HEK293T (cell line): ENCODE measurements around the gene MCOLN3.

Source experiments
- CTCF ChIA-PET: fragments of 350-600 bp; formaldehyde crosslinking; extraction: SDS; loops from one replicate; lab custom pipeline; 2021; ENCODE audit warnings: antibody characterized with exemption, inconsistent platforms; lab: Yijun Ruan, JAX
- POLR2A ChIA-PET: fragments of 350-600 bp; formaldehyde crosslinking; extraction: SDS; loops from one replicate; lab custom pipeline; 2020; ENCODE audit warnings: antibody characterized with exemption, inconsistent platforms; lab: Yijun Ruan, JAX
- DNase-seq: peaks from one replicate; pipeline ENCODE4 v3.0.0; 2012; ENCODE audit warnings: mixed read lengths; ENCODE audit errors: extremely low spot score
- ARNT ChIP-seq: fragments of 450-650 bp; IDR thresholded peaks from 2 replicates; pipeline ENCODE4 v1.6.1; 2017; ENCODE audit warnings: mild to moderate bottlenecking
- BHLHE40 ChIP-seq: fragments of 450-650 bp; IDR thresholded peaks from 2 replicates; pipeline ENCODE4 v1.6.1; 2016; ENCODE audit warnings: mild to moderate bottlenecking, moderate library complexity, borderline replicate concordance
- CTBP1 ChIP-seq: fragments of 450-650 bp; IDR thresholded peaks from 2 replicates; pipeline ENCODE4 v1.6.1; 2016; ENCODE audit warnings: borderline replicate concordance
- ELF4 ChIP-seq: fragments of 450-650 bp; IDR thresholded peaks from 2 replicates; pipeline ENCODE4 v1.6.1; 2017; ENCODE audit warnings: antibody characterized with exemption
- FOXA1 ChIP-seq: fragments of 450-650 bp; IDR thresholded peaks from 2 replicates; pipeline ENCODE4 v1.6.1; 2016; ENCODE audit warnings: mild to moderate bottlenecking
- FOXK2 ChIP-seq: fragments of 450-650 bp; IDR thresholded peaks from 2 replicates; pipeline ENCODE4 v1.6.1; 2016; ENCODE audit warnings: mild to moderate bottlenecking
- FOXM1 ChIP-seq: fragments of 450-650 bp; IDR thresholded peaks from 2 replicates; pipeline ENCODE4 v1.6.1; 2017; ENCODE audit warnings: mild to moderate bottlenecking, borderline replicate concordance
- HDGF ChIP-seq: fragments of 450-650 bp; IDR thresholded peaks from 2 replicates; pipeline ENCODE4 v1.6.1; 2017; ENCODE audit warnings: antibody characterized with exemption, borderline replicate concordance
- L3MBTL2 ChIP-seq: fragments of 450-650 bp; conservative IDR thresholded peaks from 2 replicates; pipeline ENCODE4 v1.6.1; 2016; ENCODE audit warnings: mild to moderate bottlenecking
- LEF1 ChIP-seq: fragments of 450-650 bp; IDR thresholded peaks from 2 replicates; pipeline ENCODE4 v1.6.1; 2017; ENCODE audit warnings: mild to moderate bottlenecking, borderline replicate concordance
- NFRKB ChIP-seq: fragments of 450-650 bp; IDR thresholded peaks from 2 replicates; pipeline ENCODE4 v1.6.1; 2016; ENCODE audit warnings: mild to moderate bottlenecking, moderate library complexity
- SP1 ChIP-seq: fragments of 450-650 bp; IDR thresholded peaks from 2 replicates; pipeline ENCODE4 v1.6.1; 2017
- SUZ12 ChIP-seq: fragments of 450-650 bp; IDR thresholded peaks from 2 replicates; pipeline ENCODE4 v1.6.1; 2016; ENCODE audit warnings: mild to moderate bottlenecking
- TARDBP ChIP-seq: fragments of 450-650 bp; IDR thresholded peaks from 2 replicates; pipeline ENCODE4 v1.6.1; 2016
- ZNF384 ChIP-seq: fragments of 450-650 bp; IDR thresholded peaks from 2 replicates; pipeline ENCODE4 v1.6.1; 2016
- TF ChIP-seq, protein P1 (sequence below): fragments of 450-650 bp; IDR thresholded peaks from 2 replicates; pipeline ENCODE4 v1.6.1; 2016

MCOLN3 gene

DNA sequence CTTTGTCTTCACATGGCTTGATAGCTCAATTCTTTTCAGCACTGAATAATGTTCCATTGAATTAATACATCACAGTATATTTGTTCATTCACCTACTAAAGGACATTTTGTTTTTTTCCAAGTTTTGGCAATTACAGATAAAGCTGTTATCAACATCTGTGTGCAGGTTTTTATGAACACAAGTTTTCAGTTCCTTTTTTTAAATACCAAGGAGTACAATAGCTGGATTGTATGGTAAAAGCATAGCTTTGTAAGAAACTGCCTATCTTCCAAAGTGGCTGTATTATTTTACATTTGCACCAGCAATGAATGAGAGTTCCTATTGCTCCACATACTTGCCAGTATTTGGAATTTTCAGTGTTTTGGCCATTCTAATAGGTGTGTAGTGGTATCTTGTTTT is 46.6 kb downstream of the MCOLN3 start:
- ChIA-PET CTCF (no interaction called here), POLR2A (no interaction called here)
- TF ChIP-seq L3MBTL2 (no peak), SUZ12 (no peak), FOXA1 (no peak), FOXM1 (no peak), SP1 (no peak), ARNT (no peak), NFRKB (no peak), ZNF384 (no peak), FOXK2 (no peak), BHLHE40 (no peak), ELF4 (no peak), LEF1 (no peak), CTBP1 (no peak), TARDBP (no peak)
- TF ChIP-seq, protein P1, sequence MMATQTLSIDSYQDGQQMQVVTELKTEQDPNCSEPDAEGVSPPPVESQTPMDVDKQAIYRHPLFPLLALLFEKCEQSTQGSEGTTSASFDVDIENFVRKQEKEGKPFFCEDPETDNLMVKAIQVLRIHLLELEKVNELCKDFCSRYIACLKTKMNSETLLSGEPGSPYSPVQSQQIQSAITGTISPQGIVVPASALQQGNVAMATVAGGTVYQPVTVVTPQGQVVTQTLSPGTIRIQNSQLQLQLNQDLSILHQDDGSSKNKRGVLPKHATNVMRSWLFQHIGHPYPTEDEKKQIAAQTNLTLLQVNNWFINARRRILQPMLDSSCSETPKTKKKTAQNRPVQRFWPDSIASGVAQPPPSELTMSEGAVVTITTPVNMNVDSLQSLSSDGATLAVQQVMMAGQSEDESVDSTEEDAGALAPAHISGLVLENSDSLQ = no peak
- DNase-seq = no peak

DNA sequence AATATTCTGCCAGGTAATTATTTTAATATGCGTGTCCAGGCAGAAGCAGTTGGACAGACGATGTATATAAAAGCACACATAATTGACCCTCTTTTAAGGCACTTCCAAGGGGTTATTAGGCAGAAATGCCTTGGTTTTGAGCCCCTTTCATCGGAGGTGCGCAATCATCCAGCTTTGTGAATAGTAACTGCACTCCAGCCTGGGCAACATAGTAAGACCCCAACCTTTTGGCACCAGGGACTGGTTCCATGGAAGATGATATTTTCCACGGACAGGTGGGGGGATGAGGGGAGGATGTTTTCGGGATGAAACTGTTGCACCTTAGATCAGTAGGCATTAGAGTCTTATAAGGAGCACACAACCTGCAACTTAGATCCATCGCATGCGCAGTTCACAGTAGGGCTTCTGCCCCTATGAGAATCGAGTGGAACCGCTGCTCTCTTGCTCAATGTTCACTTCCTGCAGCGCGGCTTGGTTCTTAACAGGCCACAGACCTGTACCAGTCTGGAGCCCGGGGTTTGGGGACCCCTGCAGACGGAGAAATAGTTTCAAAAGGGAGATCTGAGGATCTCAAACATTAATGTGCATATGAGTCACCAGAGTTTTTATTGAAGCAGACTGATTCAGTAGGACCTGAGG is 49.5 kb downstream of the MCOLN3 start:
- POLR2A ChIA-PET = no interaction called here
- CTCF ChIA-PET = interaction anchor here (0.6 kb wide), 1 partner anchor 65 kb away, joined by 3 read pairs; no protein-coding TSS in a partner anchor
- TF ChIP-seq CTBP1 = no peak
- TF ChIP-seq, protein P1 = no peak
- TF ChIP-seq HDGF = no peak
- DNase-seq = no peak

GRCh38 chr1:84997667-84998600 is 50.4 kb downstream of the MCOLN3 start:
- no peak for DNase-seq
- POLR2A ChIA-PET = no interaction called here
- CTCF ChIA-PET = interaction anchor here (0.6 kb wide), 1 partner anchor 66 kb away, joined by 3 read pairs; no protein-coding TSS in a partner anchor
- TF ChIP-seq, protein P1 = no peak
- no peak for TF ChIP-seq ARNT
- no peak for TF ChIP-seq ELF4

- ChIA-PET CTCF (no interaction called here), POLR2A (interaction anchor here (1.0 to 1.2 kb wide), 2 partner anchors 229 to 262 kb away, joined by 3 to 4 read pairs; partner anchors contain the start of gene C1orf52)
- no peak for TF ChIP-seq BHLHE40
- TF ChIP-seq HDGF = no peak
- TF ChIP-seq L3MBTL2 = peak; percentile 81
- DNase-seq = peak; percentile 89
Observed at GRCh38 chr1:84996846-84997666, 51.2 kb downstream of the MCOLN3 start, which contains the start of gene MCOLN2. Gene MCOLN2, minus strand, starts transcription at chr1:84997113. Its CDS starts 241 bp downstream, at chr1:84996872.

DNA sequence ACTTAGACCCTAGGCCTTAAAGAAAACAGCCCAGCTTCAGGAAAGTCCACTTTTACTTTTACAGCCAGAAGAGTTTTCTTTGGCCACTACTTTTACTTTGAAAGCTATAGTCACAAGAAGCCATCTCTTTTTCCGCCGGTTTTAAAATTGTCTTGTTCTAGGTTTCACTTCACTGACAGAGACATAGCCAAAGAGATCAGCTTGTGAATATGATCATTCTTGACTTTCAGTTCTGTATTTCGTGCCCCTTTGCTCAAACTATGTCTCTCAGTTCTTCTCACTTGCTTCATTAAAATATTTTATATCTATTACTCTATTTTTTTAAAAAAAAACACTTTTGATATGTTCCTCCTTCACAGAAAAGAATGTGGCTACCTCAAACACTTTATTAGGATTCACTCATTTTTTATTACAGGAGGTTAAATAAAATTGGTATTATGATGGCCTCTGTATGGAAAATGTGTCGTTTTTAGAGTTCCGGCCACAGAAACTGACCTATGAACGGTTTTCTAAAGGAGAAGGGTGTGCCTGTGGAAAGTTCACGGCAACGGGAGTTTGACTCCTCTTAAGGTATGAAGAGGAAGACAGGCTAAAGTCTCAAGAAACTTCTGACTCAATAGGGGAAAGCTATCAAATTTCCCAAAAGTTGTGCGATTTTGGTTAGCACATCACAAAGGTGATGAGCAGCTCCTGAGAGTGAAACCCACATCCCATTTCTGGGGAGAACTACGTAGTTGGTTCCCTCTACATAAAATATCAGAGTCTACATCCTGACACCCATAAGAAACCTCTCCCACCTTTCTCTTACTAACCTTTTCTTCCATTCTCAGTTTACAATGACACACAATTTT is 52.6 kb downstream of the MCOLN3 start:
- DNase-seq = no peak
- TF ChIP-seq L3MBTL2 (no peak), ZNF384 (no peak), HDGF (no peak), CTBP1 (no peak), FOXA1 (no peak), ARNT (no peak), BHLHE40 (no peak), FOXK2 (no peak), ELF4 (no peak), SUZ12 (no peak), SP1 (no peak), LEF1 (no peak), FOXM1 (no peak)

More for the DNA sequence above, 52.6 kb downstream of the MCOLN3 start:
- ChIA-PET CTCF (no interaction called here), POLR2A (interaction anchor here (1.0 to 1.2 kb wide), 2 partner anchors 230 to 264 kb away, joined by 3 to 4 read pairs; partner anchors contain the start of gene C1orf52)
